ENCODE data around the gene VMP1.

VMP1 gene

GRCh38 chr17:59807892-59808509 is 100.5 kb downstream of the VMP1 start:
- no peak overlapping the region for H3K27ac ChIP-seq (ENCODE audit: low read depth, low read length, severe bottlenecking)
- no peaks in the 10 kb centered on the region for H3K9me3 ChIP-seq (ENCODE audit: control insufficient read depth, low read length)
- H3K4me1 ChIP-seq (ENCODE audit: control insufficient read depth, insufficient read depth, low read length, poor library complexity, severe bottlenecking), result no peaks in the 10 kb centered on the region
- WGBS, 2 experiments (ENCODE audit: insufficient coverage in 2 of 2), result 100% methylated on average over 2 of the region's 4 CpGs; no CpG with 5 or more reads in 1 of the 2 experiments
- H3K4me3 ChIP-seq (ENCODE audit: extremely low read depth, insufficient read depth, low read length, poor library complexity, severe bottlenecking), result no peak overlapping the region
- H3K36me3 ChIP-seq (ENCODE audit: control insufficient read depth, insufficient read depth, low read length), result peaks cover 11% of the 10 kb centered on the region

GRCh38 chr17:59810894-59811153 is 103.4 kb downstream of the VMP1 start:
- H3K27ac ChIP-seq (ENCODE audit: low read depth, low read length, severe bottlenecking), result no peak overlapping the region
- WGBS, 2 experiments (ENCODE audit: insufficient coverage in 2 of 2), result no CpG with 5 or more reads among the region's 1 CpG
- no peak overlapping the region for H3K4me3 ChIP-seq (ENCODE audit: extremely low read depth, insufficient read depth, low read length, poor library complexity, severe bottlenecking)

GRCh38 chr17:59811209-59811608 is 103.8 kb downstream of the VMP1 start:
- no peaks in the 10 kb centered on the region for H3K9me3 ChIP-seq (ENCODE audit: control insufficient read depth, low read length)
- H3K27ac ChIP-seq (ENCODE audit: low read depth, low read length, severe bottlenecking), result no peak overlapping the region
- peaks cover 19% of the 10 kb centered on the region for H3K36me3 ChIP-seq (ENCODE audit: control insufficient read depth, insufficient read depth, low read length)
- no peaks in the 10 kb centered on the region for H3K4me1 ChIP-seq (ENCODE audit: control insufficient read depth, insufficient read depth, low read length, poor library complexity, severe bottlenecking)
- H3K4me3 ChIP-seq (ENCODE audit: extremely low read depth, insufficient read depth, low read length, poor library complexity, severe bottlenecking), result no peak overlapping the region
- 80% methylated on average over 1 of the region's 1 CpG; no CpG with 5 or more reads in 1 of the 2 experiments for WGBS, 2 experiments (ENCODE audit: insufficient coverage in 2 of 2)

More at GRCh38 chr17:59810894-59811153, 103.4 kb downstream of the VMP1 start:
- peaks cover 15% of the 10 kb centered on the region for H3K36me3 ChIP-seq (ENCODE audit: control insufficient read depth, insufficient read depth, low read length)
- no peaks in the 10 kb centered on the region for H3K9me3 ChIP-seq (ENCODE audit: control insufficient read depth, low read length)
- no peaks in the 10 kb centered on the region for H3K4me1 ChIP-seq (ENCODE audit: control insufficient read depth, insufficient read depth, low read length, poor library complexity, severe bottlenecking)

GRCh38 chr17:59812139-59812538 is 104.7 kb downstream of the VMP1 start:
- 100% methylated on average over 1 of the region's 3 CpGs; no CpG with 5 or more reads in 1 of the 2 experiments for WGBS, 2 experiments (ENCODE audit: insufficient coverage in 2 of 2)
- Histone ChIP-seq H3K4me1 (ENCODE audit: control insufficient read depth, insufficient read depth, low read length, poor library complexity, severe bottlenecking) (no peaks in the 10 kb centered on the region), H3K27ac (ENCODE audit: low read depth, low read length, severe bottlenecking) (no peak overlapping the region), H3K36me3 (ENCODE audit: control insufficient read depth, insufficient read depth, low read length) (peaks cover 27% of the 10 kb centered on the region), H3K9me3 (ENCODE audit: control insufficient read depth, low read length) (no peaks in the 10 kb centered on the region), H3K4me3 (ENCODE audit: extremely low read depth, insufficient read depth, low read length, poor library complexity, severe bottlenecking) (no peak overlapping the region)

GRCh38 chr17:59814276-59814675 is 106.8 kb downstream of the VMP1 start:
- Histone ChIP-seq H3K27ac (ENCODE audit: low read depth, low read length, severe bottlenecking) (no peak overlapping the region), H3K9me3 (ENCODE audit: control insufficient read depth, low read length) (no peaks in the 10 kb centered on the region), H3K4me1 (ENCODE audit: control insufficient read depth, insufficient read depth, low read length, poor library complexity, severe bottlenecking) (no peaks in the 10 kb centered on the region), H3K4me3 (ENCODE audit: extremely low read depth, insufficient read depth, low read length, poor library complexity, severe bottlenecking) (no peak overlapping the region), H3K36me3 (ENCODE audit: control insufficient read depth, insufficient read depth, low read length) (peaks cover 27% of the 10 kb centered on the region)
- 100% methylated on average over 1 of the region's 1 CpG; no CpG with 5 or more reads in 1 of the 2 experiments for WGBS, 2 experiments (ENCODE audit: insufficient coverage in 2 of 2)

GRCh38 chr17:59814685-59815084 is 107.2 kb downstream of the VMP1 start:
- Histone ChIP-seq H3K27ac (ENCODE audit: low read depth, low read length, severe bottlenecking) (no peak overlapping the region), H3K36me3 (ENCODE audit: control insufficient read depth, insufficient read depth, low read length) (peaks cover 27% of the 10 kb centered on the region), H3K4me3 (ENCODE audit: extremely low read depth, insufficient read depth, low read length, poor library complexity, severe bottlenecking) (no peak overlapping the region), H3K9me3 (ENCODE audit: control insufficient read depth, low read length) (no peaks in the 10 kb centered on the region), H3K4me1 (ENCODE audit: control insufficient read depth, insufficient read depth, low read length, poor library complexity, severe bottlenecking) (no peaks in the 10 kb centered on the region)
- WGBS, 2 experiments (ENCODE audit: insufficient coverage in 2 of 2), result 96 to 100% methylated on average over 1 to 2 of the region's 3 CpGs

GRCh38 chr17:59815965-59816364 is 108.5 kb downstream of the VMP1 start:
- no CpG with 5 or more reads among the region's 1 CpG for WGBS, 2 experiments (ENCODE audit: insufficient coverage in 2 of 2)
- Histone ChIP-seq H3K27ac (ENCODE audit: low read depth, low read length, severe bottlenecking) (no peak overlapping the region), H3K36me3 (ENCODE audit: control insufficient read depth, insufficient read depth, low read length) (peaks cover 27% of the 10 kb centered on the region), H3K4me3 (ENCODE audit: extremely low read depth, insufficient read depth, low read length, poor library complexity, severe bottlenecking) (no peak overlapping the region), H3K4me1 (ENCODE audit: control insufficient read depth, insufficient read depth, low read length, poor library complexity, severe bottlenecking) (no peaks in the 10 kb centered on the region), H3K9me3 (ENCODE audit: control insufficient read depth, low read length) (no peaks in the 10 kb centered on the region)

- H3K4me1 ChIP-seq (ENCODE audit: control insufficient read depth, insufficient read depth, low read length, poor library complexity, severe bottlenecking), result peaks cover 33% of the 10 kb centered on the region
Measured at GRCh38 chr17:59825533-59826322, 118.3 kb downstream of the VMP1 start.

GRCh38 chr17:59826706-59827453 is 119.4 kb downstream of the VMP1 start:
- peaks cover 38% of the 10 kb centered on the region for H3K4me1 ChIP-seq (ENCODE audit: control insufficient read depth, insufficient read depth, low read length, poor library complexity, severe bottlenecking)
- H3K9me3 ChIP-seq (ENCODE audit: control insufficient read depth, low read length), result no peaks in the 10 kb centered on the region
- no peak overlapping the region for H3K27ac ChIP-seq (ENCODE audit: low read depth, low read length, severe bottlenecking)
- peaks cover 12% of the 10 kb centered on the region for H3K36me3 ChIP-seq (ENCODE audit: control insufficient read depth, insufficient read depth, low read length)
- 96% methylated on average over 4 of the region's 4 CpGs; no CpG with 5 or more reads in 1 of the 2 experiments for WGBS, 2 experiments (ENCODE audit: insufficient coverage in 2 of 2)
- H3K4me3 ChIP-seq (ENCODE audit: extremely low read depth, insufficient read depth, low read length, poor library complexity, severe bottlenecking), result no peak overlapping the region

More at GRCh38 chr17:59825533-59826322, 118.3 kb downstream of the VMP1 start:
- Histone ChIP-seq H3K4me3 (ENCODE audit: extremely low read depth, insufficient read depth, low read length, poor library complexity, severe bottlenecking) (no peak overlapping the region), H3K36me3 (ENCODE audit: control insufficient read depth, insufficient read depth, low read length) (peaks cover 12% of the 10 kb centered on the region), H3K9me3 (ENCODE audit: control insufficient read depth, low read length) (no peaks in the 10 kb centered on the region), H3K27ac (ENCODE audit: low read depth, low read length, severe bottlenecking) (peak overlapping the region; percentile 20)
- WGBS, 2 experiments (ENCODE audit: insufficient coverage in 2 of 2), result 80% methylated on average over 1 of the region's 5 CpGs; no CpG with 5 or more reads in 1 of the 2 experiments

- whole genome bisulfite sequencing, 2 experiments (ENCODE audit: insufficient coverage in 2 of 2), result 90 to 97% methylated on average over 4 to 5 of the region's 5 CpGs
- H3K27ac ChIP-seq (ENCODE audit: low read depth, low read length, severe bottlenecking), result no peak overlapping the region
- peaks cover 44% of the 10 kb centered on the region for H3K4me1 ChIP-seq (ENCODE audit: control insufficient read depth, insufficient read depth, low read length, poor library complexity, severe bottlenecking)
- H3K9me3 ChIP-seq (ENCODE audit: control insufficient read depth, low read length), result no peaks in the 10 kb centered on the region
- no peak overlapping the region for H3K4me3 ChIP-seq (ENCODE audit: extremely low read depth, insufficient read depth, low read length, poor library complexity, severe bottlenecking)
- peaks cover 3% of the 10 kb centered on the region for H3K36me3 ChIP-seq (ENCODE audit: control insufficient read depth, insufficient read depth, low read length)
Measured at GRCh38 chr17:59827721-59828477, 120.4 kb downstream of the VMP1 start.
